GM23248 (cell line): ENCODE measurements around the gene AOPEP.

Experiments used
- EZH2 ChIP-seq: fragments of 200-600 bp; sonication (generic); IDR thresholded peaks from 2 replicates; pipeline ENCODE4 v1.6.1; 2018; ENCODE audit warnings: antibody characterized with exemption, mild to moderate bottlenecking; ENCODE audit not compliant: insufficient read depth, poor library complexity, severe bottlenecking
- EZH2phosphoT487 ChIP-seq: fragments of 200-600 bp; sonication (generic); IDR thresholded peaks from 2 replicates; pipeline ENCODE4 v1.6.1; 2018; ENCODE audit warnings: antibody characterized with exemption, moderate library complexity, mild to moderate bottlenecking, low read depth; ENCODE audit not compliant: insufficient read depth

- TF ChIP-seq EZH2phosphoT487 (no peak), EZH2 (no peak)
Measured at GRCh38 chr9:95026148-95026524, 299.6 kb downstream of the AOPEP start.
